Measurements from ENCODE around the gene DOK7. TPM values are rescaled to one million over a fixed set of nuclear protein-coding genes. Genes with fewer than 3 reads are reported as not detected.

Gene DOK7
- total and polyA plus RNA-seq, 8 donors: 0.37 to 8.1 (median 4.3) TPM; not detected in 1

GRCh38 chr4:3498407-3498806 lies 35.3 kb downstream of the DOK7 start:
- H3K27ac ChIP-seq: no peak overlapping the region
- intact Hi-C loops (cut with DNase I; ENCODE audit: low total_unique reads): no loop called here
- TF ChIP-seq POLR2A (IDR thresholded peaks at IDR 0.05) (no peak), EP300 (IDR thresholded peaks at IDR 0.05) (no peak), POLR2AphosphoS5 (IDR thresholded peaks at IDR 0.05) (no peak), CTCF (IDR thresholded peaks at IDR 0.05) (no peak)
- peaks cover 0 to 45% (median 34%) of the 10 kb centered on the region in 4 donors for H3K36me3 ChIP-seq
- H3K4me3 ChIP-seq: no peak overlapping the region
- peaks cover 0 to 4% (median 0%) of the 10 kb centered on the region in 4 donors for H3K4me1 ChIP-seq
- no peak for DNase-seq
- H3K27me3 ChIP-seq: peaks cover 0 to 29% (median 9%) of the 10 kb centered on the region in 3 donors
- WGBS, 5 donors: 82 to 97% (median 84%) methylated on average over 5 to 11 of the region's 11 CpGs
- no peaks in the 10 kb centered on the region for H3K9me3 ChIP-seq

- TF ChIP-seq POLR2AphosphoS5 (IDR thresholded peaks at IDR 0.05): no peak
- no peak for TF ChIP-seq POLR2A (IDR thresholded peaks at IDR 0.05)
- TF ChIP-seq EP300 (IDR thresholded peaks at IDR 0.05): no peak
- no peak for TF ChIP-seq CTCF (IDR thresholded peaks at IDR 0.05)
- intact Hi-C loops (cut with DNase I; ENCODE audit: low total_unique reads): no loop called here
- peaks cover 0 to 23% (median 9%) of the 10 kb centered on the region in 3 donors for H3K27me3 ChIP-seq
- WGBS, 5 donors: 78 to 85% (median 83%) methylated on average over 12 to 20 of the region's 20 CpGs
- H3K4me1 ChIP-seq: peaks cover 0 to 4% (median 0%) of the 10 kb centered on the region in 4 donors
- no peak overlapping the region for H3K27ac ChIP-seq
- H3K9me3 ChIP-seq: no peaks in the 10 kb centered on the region
- H3K36me3 ChIP-seq: peaks cover under 1 to 49% (median 40%) of the 10 kb centered on the region in 4 donors
- no peak overlapping the region for H3K4me3 ChIP-seq
- no peak for DNase-seq
Measured at GRCh38 chr4:3498901-3499510, 35.9 kb downstream of the DOK7 start.

GRCh38 chr4:3499710-3500109 lies 36.6 kb downstream of the DOK7 start:
- intact Hi-C loops (cut with DNase I; ENCODE audit: low total_unique reads): no loop called here
- TF ChIP-seq CTCF (IDR thresholded peaks at IDR 0.05) (no peak), POLR2AphosphoS5 (IDR thresholded peaks at IDR 0.05) (no peak), EP300 (IDR thresholded peaks at IDR 0.05) (no peak), POLR2A (IDR thresholded peaks at IDR 0.05) (no peak)
- no peak for DNase-seq
- peaks cover 4 to 51% (median 44%) of the 10 kb centered on the region in 4 donors for H3K36me3 ChIP-seq
- WGBS, 5 donors: 88 to 92% (median 90%) methylated on average over 12 of the region's 12 CpGs
- peaks cover 0 to 16% (median 5%) of the 10 kb centered on the region in 3 donors for H3K27me3 ChIP-seq
- peaks cover 0 to 4% (median 0%) of the 10 kb centered on the region in 4 donors for H3K4me1 ChIP-seq
- no peak overlapping the region for H3K4me3 ChIP-seq
- no peak overlapping the region for H3K27ac ChIP-seq
- no peaks in the 10 kb centered on the region for H3K9me3 ChIP-seq

- TF ChIP-seq POLR2A (IDR thresholded peaks at IDR 0.05) (no peak), CTCF (IDR thresholded peaks at IDR 0.05) (no peak), POLR2AphosphoS5 (IDR thresholded peaks at IDR 0.05) (no peak), EP300 (IDR thresholded peaks at IDR 0.05) (no peak)
- H3K4me3 ChIP-seq: no peak overlapping the region
- peaks cover 0 to 4% (median 0%) of the 10 kb centered on the region in 4 donors for H3K4me1 ChIP-seq
- intact Hi-C loops (cut with DNase I; ENCODE audit: low total_unique reads): no loop called here
- H3K36me3 ChIP-seq: peaks cover 8 to 55% (median 48%) of the 10 kb centered on the region in 4 donors
- no peak overlapping the region for H3K27ac ChIP-seq
- 94 to 97% (median 96%) methylated on average over 13 to 17 of the region's 17 CpGs for WGBS, 5 donors
- H3K27me3 ChIP-seq: peaks cover 0 to 12% (median 3%) of the 10 kb centered on the region in 3 donors
- H3K9me3 ChIP-seq: no peaks in the 10 kb centered on the region
- no peak for DNase-seq
Measured at GRCh38 chr4:3500111-3500510, 37.0 kb downstream of the DOK7 start.
